Measurements from ENCODE around the gene GARNL3. TPM values are rescaled to one million over a fixed set of nuclear protein-coding genes. Genes with fewer than 3 reads are reported as not detected.
A peak's percentile ranks its signal among the peaks of the same experiment; 100 is the strongest.

Gene GARNL3
- total and polyA plus RNA-seq, 2 of the 13 experiments (the other 11 are each of a cell fraction or from before 2014, with no cell fraction given), result 3.9 to 11.0 TPM

DNA sequence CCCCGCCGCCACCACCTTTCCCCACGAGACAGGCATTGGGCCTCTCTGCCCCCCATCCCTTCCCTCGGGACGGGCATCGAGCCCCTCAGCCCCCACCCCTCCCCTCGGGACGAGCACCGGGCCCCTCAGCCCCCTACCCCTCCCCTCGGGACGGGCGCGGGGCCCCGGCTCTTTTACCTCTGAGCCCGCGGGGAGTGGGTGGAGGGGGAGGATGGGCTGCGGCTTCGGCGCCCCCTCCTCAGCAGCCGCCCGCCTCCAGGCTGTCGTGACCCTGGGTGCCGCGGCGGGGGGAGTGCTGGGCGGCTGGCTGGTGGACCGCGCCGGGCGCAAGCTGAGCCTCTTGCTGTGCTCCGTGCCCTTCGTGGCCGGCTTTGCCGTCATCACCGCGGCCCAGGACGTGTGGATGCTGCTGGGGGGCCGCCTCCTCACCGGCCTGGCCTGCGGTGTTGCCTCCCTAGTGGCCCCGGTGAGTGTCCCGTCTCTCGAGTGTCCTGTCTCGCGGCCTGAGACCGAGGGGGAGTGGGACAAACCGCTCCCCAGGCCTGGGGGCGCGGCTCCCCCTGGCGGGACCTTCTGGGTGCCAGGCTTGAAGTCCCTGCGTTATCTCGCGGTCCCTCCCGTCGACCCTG is 133.2 kb downstream of the GARNL3 start (continued):
- TF ChIP-seq ZNF383 (CRISPR knock-in tag; IDR thresholded peaks at IDR 0.05; ENCODE audit: borderline replicate concordance) (0 out of 2 replicates have a peak, but pooled peaks have one; percentile 68), ZNF343 (CRISPR knock-in tag; IDR thresholded peaks at IDR 0.05) (no peak), ZC3H4 (CRISPR knock-in tag; IDR thresholded peaks at IDR 0.05; ENCODE audit: borderline replicate concordance) (peak; percentile 29; the same call in 1 of the 2 replicates), RXRB (CRISPR knock-in tag; IDR thresholded peaks at IDR 0.05; ENCODE audit: borderline replicate concordance) (peak; percentile 49; the same call in 1 of the 2 replicates), KLF6 (CRISPR knock-in tag; IDR thresholded peaks at IDR 0.05) (0 out of 2 replicates have a peak, but pooled peaks have one; percentile 41), TBL1XR1 (IDR thresholded peaks at IDR 0.05; ENCODE audit: borderline replicate concordance, low read length, partially characterized antibody) (no peak), ZFY (CRISPR knock-in tag; IDR thresholded peaks at IDR 0.05) (no peak; the same call in 1 of the 2 replicates), ZNF30 (CRISPR knock-in tag; IDR thresholded peaks at IDR 0.05) (no peak), RARA (CRISPR knock-in tag; IDR thresholded peaks at IDR 0.05) (no peak; the same call in 1 of the 2 replicates), ZNF354B (CRISPR knock-in tag; IDR thresholded peaks at IDR 0.05) (no peak), ZNF496 (CRISPR knock-in tag; IDR thresholded peaks at IDR 0.05; ENCODE audit: insufficient replicate concordance) (no peak), IRF2 (CRISPR knock-in tag; IDR thresholded peaks at IDR 0.05) (0 out of 2 replicates have a peak, but pooled peaks have one; percentile 22), BRD4 (CRISPR knock-in tag; IDR thresholded peaks at IDR 0.05) (no peak), ZNF883 (CRISPR knock-in tag; IDR thresholded peaks at IDR 0.05; ENCODE audit: not compliant biosample characterization) (no peak), HOXA3 (CRISPR knock-in tag; IDR thresholded peaks at IDR 0.05) (peak; percentile 54), ERF (CRISPR knock-in tag; IDR thresholded peaks at IDR 0.05) (0 out of 2 replicates have a peak, but pooled peaks have one; percentile 52), HIVEP1 (CRISPR knock-in tag; IDR thresholded peaks at IDR 0.05) (no peak), ZNF317 (CRISPR knock-in tag; IDR thresholded peaks at IDR 0.05) (no peak)
- TF ChIP-seq, protein P1, sequence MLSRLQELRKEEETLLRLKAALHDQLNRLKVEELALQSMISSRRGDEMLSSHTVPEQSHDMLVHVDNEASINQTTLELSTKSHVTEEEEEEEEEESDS (CRISPR knock-in tag; IDR thresholded peaks at IDR 0.05; ENCODE audit: borderline replicate concordance), result no peak
- TF ChIP-seq, protein P2, sequence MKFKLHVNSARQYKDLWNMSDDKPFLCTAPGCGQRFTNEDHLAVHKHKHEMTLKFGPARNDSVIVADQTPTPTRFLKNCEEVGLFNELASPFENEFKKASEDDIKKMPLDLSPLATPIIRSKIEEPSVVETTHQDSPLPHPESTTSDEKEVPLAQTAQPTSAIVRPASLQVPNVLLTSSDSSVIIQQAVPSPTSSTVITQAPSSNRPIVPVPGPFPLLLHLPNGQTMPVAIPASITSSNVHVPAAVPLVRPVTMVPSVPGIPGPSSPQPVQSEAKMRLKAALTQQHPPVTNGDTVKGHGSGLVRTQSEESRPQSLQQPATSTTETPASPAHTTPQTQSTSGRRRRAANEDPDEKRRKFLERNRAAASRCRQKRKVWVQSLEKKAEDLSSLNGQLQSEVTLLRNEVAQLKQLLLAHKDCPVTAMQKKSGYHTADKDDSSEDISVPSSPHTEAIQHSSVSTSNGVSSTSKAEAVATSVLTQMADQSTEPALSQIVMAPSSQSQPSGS (CRISPR knock-in tag; IDR thresholded peaks at IDR 0.05), result no peak
- TF ChIP-seq, protein P3, sequence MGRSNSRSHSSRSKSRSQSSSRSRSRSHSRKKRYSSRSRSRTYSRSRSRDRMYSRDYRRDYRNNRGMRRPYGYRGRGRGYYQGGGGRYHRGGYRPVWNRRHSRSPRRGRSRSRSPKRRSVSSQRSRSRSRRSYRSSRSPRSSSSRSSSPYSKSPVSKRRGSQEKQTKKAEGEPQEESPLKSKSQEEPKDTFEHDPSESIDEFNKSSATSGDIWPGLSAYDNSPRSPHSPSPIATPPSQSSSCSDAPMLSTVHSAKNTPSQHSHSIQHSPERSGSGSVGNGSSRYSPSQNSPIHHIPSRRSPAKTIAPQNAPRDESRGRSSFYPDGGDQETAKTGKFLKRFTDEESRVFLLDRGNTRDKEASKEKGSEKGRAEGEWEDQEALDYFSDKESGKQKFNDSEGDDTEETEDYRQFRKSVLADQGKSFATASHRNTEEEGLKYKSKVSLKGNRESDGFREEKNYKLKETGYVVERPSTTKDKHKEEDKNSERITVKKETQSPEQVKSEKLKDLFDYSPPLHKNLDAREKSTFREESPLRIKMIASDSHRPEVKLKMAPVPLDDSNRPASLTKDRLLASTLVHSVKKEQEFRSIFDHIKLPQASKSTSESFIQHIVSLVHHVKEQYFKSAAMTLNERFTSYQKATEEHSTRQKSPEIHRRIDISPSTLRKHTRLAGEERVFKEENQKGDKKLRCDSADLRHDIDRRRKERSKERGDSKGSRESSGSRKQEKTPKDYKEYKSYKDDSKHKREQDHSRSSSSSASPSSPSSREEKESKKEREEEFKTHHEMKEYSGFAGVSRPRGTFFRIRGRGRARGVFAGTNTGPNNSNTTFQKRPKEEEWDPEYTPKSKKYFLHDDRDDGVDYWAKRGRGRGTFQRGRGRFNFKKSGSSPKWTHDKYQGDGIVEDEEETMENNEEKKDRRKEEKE (IDR thresholded peaks at IDR 0.05), result no peak
- TF ChIP-seq, protein P4, sequence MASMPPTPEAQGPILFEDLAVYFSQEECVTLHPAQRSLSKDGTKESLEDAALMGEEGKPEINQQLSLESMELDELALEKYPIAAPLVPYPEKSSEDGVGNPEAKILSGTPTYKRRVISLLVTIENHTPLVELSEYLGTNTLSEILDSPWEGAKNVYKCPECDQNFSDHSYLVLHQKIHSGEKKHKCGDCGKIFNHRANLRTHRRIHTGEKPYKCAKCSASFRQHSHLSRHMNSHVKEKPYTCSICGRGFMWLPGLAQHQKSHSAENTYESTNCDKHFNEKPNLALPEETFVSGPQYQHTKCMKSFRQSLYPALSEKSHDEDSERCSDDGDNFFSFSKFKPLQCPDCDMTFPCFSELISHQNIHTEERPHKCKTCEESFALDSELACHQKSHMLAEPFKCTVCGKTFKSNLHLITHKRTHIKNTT (CRISPR knock-in tag; IDR thresholded peaks at IDR 0.05), result no peak
- TF ChIP-seq, protein P5, sequence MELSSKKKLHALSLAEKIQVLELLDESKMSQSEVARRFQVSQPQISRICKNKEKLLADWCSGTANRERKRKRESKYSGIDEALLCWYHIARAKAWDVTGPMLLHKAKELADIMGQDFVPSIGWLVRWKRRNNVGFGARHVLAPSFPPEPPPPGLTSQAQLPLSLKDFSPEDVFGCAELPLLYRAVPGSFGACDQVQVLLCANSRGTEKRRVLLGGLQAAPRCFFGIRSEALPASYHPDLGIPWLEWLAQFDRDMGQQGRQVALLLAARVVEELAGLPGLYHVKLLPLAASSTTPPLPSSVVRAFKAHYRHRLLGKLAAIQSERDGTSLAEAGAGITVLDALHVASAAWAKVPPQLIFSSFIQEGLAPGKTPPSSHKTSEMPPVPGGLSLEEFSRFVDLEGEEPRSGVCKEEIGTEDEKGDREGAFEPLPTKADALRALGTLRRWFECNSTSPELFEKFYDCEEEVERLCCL (CRISPR knock-in tag; IDR thresholded peaks at IDR 0.05; ENCODE audit: borderline replicate concordance), result no peak
